Measurements from ENCODE around the gene GSTT4.
"Not testable (repeated sequence)": the region's sequence is repeated elsewhere in the genome, so short reads cannot be mapped to it uniquely, and the experiment has no call there.

Gene GSTT4

GRCh38 chr22:23969071-23969470 is 36.2 kb downstream of the GSTT4 start:
- peaks cover 23% of the 10 kb centered on the region for H3K36me3 Mint-ChIP-seq (ENCODE audit: low read depth)
- H3K27ac Mint-ChIP-seq = no peak overlapping the region
- H3K9me3 Mint-ChIP-seq = no peaks in the 10 kb centered on the region
- H3K4me3 Mint-ChIP-seq = peak overlapping the region; percentile 39
- H3K27me3 Mint-ChIP-seq (ENCODE audit: low read depth) = no peaks in the 10 kb centered on the region
- no peak for DNase-seq (ENCODE audit: low spot score)
- H3K4me1 Mint-ChIP-seq (ENCODE audit: low read depth) = peaks cover 21% of the 10 kb centered on the region

DNA sequence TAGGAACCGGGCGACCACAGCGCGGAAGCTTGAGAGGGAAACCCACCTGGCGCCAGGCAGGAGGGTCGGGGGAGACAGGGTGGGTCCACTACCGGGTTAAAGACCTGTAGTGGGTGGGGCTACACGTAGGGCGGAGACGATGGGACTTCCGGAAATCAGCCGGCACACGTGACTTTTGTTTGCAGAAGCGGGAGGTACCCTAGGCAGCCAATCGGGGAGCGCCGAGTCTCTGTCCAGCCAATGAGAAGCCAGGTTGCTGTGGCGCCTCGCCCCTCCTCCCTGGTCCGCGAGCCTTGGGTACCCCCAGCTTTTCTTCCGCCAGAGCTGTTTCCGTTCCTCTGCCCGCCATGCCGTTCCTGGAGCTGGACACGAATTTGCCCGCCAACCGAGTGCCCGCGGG is 38.7 kb downstream of the GSTT4 start, which contains the start of gene DDTL:
Gene DDTL (plus strand): TSS at position 321 of the 400 bp plus-strand sequence. CDS start 27 bp downstream, at position 348.
- Mint-ChIP-seq H3K4me1 (ENCODE audit: low read depth) (peaks cover 17% of the 10 kb centered on the region), H3K36me3 (ENCODE audit: low read depth) (peaks cover 19% of the 10 kb centered on the region)
- not testable (repeated sequence) for H3K9me3 Mint-ChIP-seq; DNase-seq (ENCODE audit: low spot score); H3K27me3 Mint-ChIP-seq (ENCODE audit: low read depth); H3K27ac Mint-ChIP-seq; H3K4me3 Mint-ChIP-seq

GRCh38 chr22:23966094-23966493 is 39.2 kb downstream of the GSTT4 start:
- DNase-seq (ENCODE audit: low spot score); H3K27me3 Mint-ChIP-seq (ENCODE audit: low read depth); H3K9me3 Mint-ChIP-seq; H3K27ac Mint-ChIP-seq; H3K4me3 Mint-ChIP-seq: not testable (repeated sequence)
- Mint-ChIP-seq H3K36me3 (ENCODE audit: low read depth) (peaks cover 14% of the 10 kb centered on the region), H3K4me1 (ENCODE audit: low read depth) (peaks cover 14% of the 10 kb centered on the region)

GRCh38 chr22:23961084-23961771 is 44.0 kb downstream of the GSTT4 start, which contains the start of gene GSTT2B:
Gene GSTT2B, minus strand, starts transcription at chr22:23961195. Its CDS starts 64 bp downstream, at chr22:23961131.
- not testable (repeated sequence) for H3K4me1 Mint-ChIP-seq (ENCODE audit: low read depth); H3K4me3 Mint-ChIP-seq; H3K9me3 Mint-ChIP-seq; H3K27ac Mint-ChIP-seq; H3K36me3 Mint-ChIP-seq (ENCODE audit: low read depth); DNase-seq (ENCODE audit: low spot score); H3K27me3 Mint-ChIP-seq (ENCODE audit: low read depth)

DNA sequence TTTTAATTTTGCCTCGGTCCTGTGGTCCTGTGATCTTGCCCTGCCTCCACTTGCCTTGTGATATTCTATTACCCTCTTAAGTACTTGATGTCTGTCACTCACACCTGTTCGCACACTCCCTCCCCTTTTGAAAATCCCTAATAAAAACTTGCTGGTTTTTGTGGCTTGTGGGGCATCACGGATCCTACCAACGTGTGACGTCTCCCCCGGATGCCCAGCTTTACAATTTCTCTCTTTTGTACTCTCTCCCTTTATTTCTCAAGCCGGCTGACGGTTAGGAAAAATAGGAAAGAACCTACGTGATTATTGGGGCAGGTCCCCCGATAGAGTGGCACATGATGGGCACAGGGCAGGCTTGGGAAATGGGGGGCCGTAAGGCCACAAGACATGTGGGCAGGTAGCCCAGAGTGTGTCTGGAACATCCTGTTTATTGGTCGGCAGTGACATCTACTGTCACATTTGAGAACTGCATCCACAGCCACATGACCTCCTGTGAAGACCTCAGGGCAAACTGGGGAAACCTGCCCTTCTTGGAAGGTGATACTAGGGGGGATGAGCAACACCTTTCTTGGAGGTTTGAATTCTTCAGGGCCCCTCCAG is 48.9 kb downstream of the GSTT4 start:
- not testable (repeated sequence) for H3K27ac Mint-ChIP-seq

DNA sequence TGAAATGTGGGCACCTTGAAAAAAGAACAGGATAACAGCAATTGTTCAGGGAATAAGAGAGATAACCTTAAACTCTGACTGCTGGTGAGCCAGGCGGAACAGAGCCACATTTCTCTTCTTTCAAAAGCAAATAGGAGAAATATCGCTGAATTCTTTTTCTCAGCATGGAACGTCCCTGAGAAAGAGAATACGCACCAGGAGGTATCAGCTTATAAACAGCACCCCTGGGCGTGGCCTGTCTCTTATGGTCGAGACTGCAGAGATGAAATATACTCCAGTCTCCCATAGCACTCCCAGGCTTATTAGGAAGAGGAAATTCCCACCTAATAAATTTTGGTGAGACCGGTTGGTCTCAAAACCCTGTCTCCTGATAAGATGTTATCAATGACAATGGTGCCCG is 49.4 kb downstream of the GSTT4 start:
- not testable (repeated sequence) for H3K27me3 Mint-ChIP-seq (ENCODE audit: low read depth)

More for the DNA sequence above, 48.9 kb downstream of the GSTT4 start:
- not testable (repeated sequence) for H3K4me3 Mint-ChIP-seq; H3K36me3 Mint-ChIP-seq (ENCODE audit: low read depth); H3K27me3 Mint-ChIP-seq (ENCODE audit: low read depth); H3K9me3 Mint-ChIP-seq; H3K4me1 Mint-ChIP-seq (ENCODE audit: low read depth)
- peak; percentile 64 for DNase-seq (ENCODE audit: low spot score)

GRCh38 chr22:23954991-23955305 is 50.3 kb downstream of the GSTT4 start:
- H3K36me3 Mint-ChIP-seq (ENCODE audit: low read depth); H3K4me3 Mint-ChIP-seq; H3K4me1 Mint-ChIP-seq (ENCODE audit: low read depth); DNase-seq (ENCODE audit: low spot score); H3K27ac Mint-ChIP-seq; H3K27me3 Mint-ChIP-seq (ENCODE audit: low read depth); H3K9me3 Mint-ChIP-seq: not testable (repeated sequence)

More for the DNA sequence above, 49.4 kb downstream of the GSTT4 start:
- not testable (repeated sequence) for H3K27ac Mint-ChIP-seq; DNase-seq (ENCODE audit: low spot score); H3K4me1 Mint-ChIP-seq (ENCODE audit: low read depth); H3K9me3 Mint-ChIP-seq; H3K4me3 Mint-ChIP-seq; H3K36me3 Mint-ChIP-seq (ENCODE audit: low read depth)

- not testable (repeated sequence) for H3K27me3 Mint-ChIP-seq (ENCODE audit: low read depth); H3K27ac Mint-ChIP-seq; DNase-seq (ENCODE audit: low spot score); H3K4me1 Mint-ChIP-seq (ENCODE audit: low read depth); H3K9me3 Mint-ChIP-seq; H3K36me3 Mint-ChIP-seq (ENCODE audit: low read depth); H3K4me3 Mint-ChIP-seq
These were observed 50.9 kb downstream of the GSTT4 start for GRCh38 chr22:23954193-23954990.

DNA sequence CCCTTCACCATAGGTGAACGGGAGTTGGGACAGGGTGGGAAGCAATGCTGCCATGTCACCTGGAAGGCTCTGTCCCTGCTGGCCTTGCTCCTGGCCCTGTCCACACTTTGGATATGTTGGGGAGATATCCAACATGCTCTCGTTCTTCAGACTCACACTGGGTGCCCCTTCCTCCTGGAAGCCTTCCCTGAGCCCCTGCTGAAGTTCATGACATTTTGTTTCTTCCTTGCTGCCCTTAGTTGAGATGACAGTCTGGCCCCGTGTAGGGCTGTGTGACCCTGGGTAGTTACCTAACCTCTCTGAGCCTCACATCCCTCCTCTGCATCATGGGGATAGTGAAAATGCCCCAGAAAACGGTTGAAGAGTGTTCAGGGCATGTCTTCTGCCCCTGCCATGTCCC is 51.8 kb downstream of the GSTT4 start:
- H3K27me3 Mint-ChIP-seq (ENCODE audit: low read depth); H3K4me3 Mint-ChIP-seq; H3K36me3 Mint-ChIP-seq (ENCODE audit: low read depth); H3K27ac Mint-ChIP-seq; DNase-seq (ENCODE audit: low spot score); H3K4me1 Mint-ChIP-seq (ENCODE audit: low read depth); H3K9me3 Mint-ChIP-seq: not testable (repeated sequence)

GRCh38 chr22:23952794-23953405 is 52.4 kb downstream of the GSTT4 start:
- not testable (repeated sequence) for H3K36me3 Mint-ChIP-seq (ENCODE audit: low read depth); DNase-seq (ENCODE audit: low spot score); H3K27ac Mint-ChIP-seq; H3K9me3 Mint-ChIP-seq; H3K4me3 Mint-ChIP-seq; H3K27me3 Mint-ChIP-seq (ENCODE audit: low read depth); H3K4me1 Mint-ChIP-seq (ENCODE audit: low read depth)

- not testable (repeated sequence) for H3K36me3 Mint-ChIP-seq (ENCODE audit: low read depth); H3K27ac Mint-ChIP-seq; H3K9me3 Mint-ChIP-seq; H3K4me1 Mint-ChIP-seq (ENCODE audit: low read depth); H3K4me3 Mint-ChIP-seq; H3K27me3 Mint-ChIP-seq (ENCODE audit: low read depth); DNase-seq (ENCODE audit: low spot score)
These were observed 53.9 kb downstream of the GSTT4 start for GRCh38 chr22:23951383-23951782.

- not testable (repeated sequence) for H3K9me3 Mint-ChIP-seq; H3K27ac Mint-ChIP-seq; H3K4me3 Mint-ChIP-seq; DNase-seq (ENCODE audit: low spot score); H3K36me3 Mint-ChIP-seq (ENCODE audit: low read depth); H3K27me3 Mint-ChIP-seq (ENCODE audit: low read depth); H3K4me1 Mint-ChIP-seq (ENCODE audit: low read depth)
These were observed 55.5 kb downstream of the GSTT4 start for GRCh38 chr22:23949764-23950163.

Measured in T-helper 2 cell treated with Interferon-gamma antibody and Interleukin-4, amounts not matched to agents 5 μg/mL and 100 μg/mL, for 36 hours (primary cell).